GM12878 (cell line): ENCODE results near the gene HSFX1. TPM values are rescaled to one million over a fixed set of nuclear protein-coding genes. Genes with fewer than 3 reads are reported as not detected.

Experiments
- ATAC-seq: fragments of 200-7000 bp; cut with Tn5 transposase; 3 replicates; pipeline ENCODE4 v1.9.1; 2020; ENCODE audit warnings: mild to moderate bottlenecking, moderate library complexity
- BruUV-seq: library from RNA; stranded (reverse); fragments of 400-500 nt; replicated peaks from 2 replicates; lab custom pipeline; 2021; lab: Mats Ljungman, UMichigan
- CTCF ChIA-PET: fragments of 300-600 bp; sonication (Branson Sonifier 250); formaldehyde crosslinking; extraction: SDS; loops from one replicate; lab custom pipeline; 2021; ENCODE audit warnings: inconsistent platforms; lab: Yijun Ruan, JAX
- POLR2A ChIA-PET: fragments of 350-600 bp; formaldehyde crosslinking; extraction: SDS; loops from one replicate; lab custom pipeline; 2021; ENCODE audit warnings: inconsistent platforms; lab: Charles Lee
- RAD21 ChIA-PET: fragments of 300-600 bp; sonication (Branson Sonifier 250); formaldehyde crosslinking; loops from one replicate; lab custom pipeline; 2023; ENCODE audit warnings: antibody characterized with exemption; ENCODE audit not compliant: unreplicated experiment; lab: Charles Lee
- SMC1A ChIA-PET: fragments of 300-600 bp; sonication (Branson Sonifier 250); formaldehyde crosslinking; loops from one replicate; lab custom pipeline; 2023; ENCODE audit not compliant: unreplicated experiment, uncharacterized antibody; lab: Charles Lee
- DNase-seq: peaks from one replicate; pipeline ENCODE4 v3.0.0-alpha.2; 2011; ENCODE audit warnings: low read depth, low spot score
- FAIRE-seq: peaks from 3 replicates; lab custom pipeline; 2011; peaks lifted over from hg19 to GRCh38; lab: Jason Lieb, UNC
- H2AFZ ChIP-seq: 2 replicates; pipeline ENCODE4 v1.6.0; 2011; ENCODE audit warnings: low read depth, low read length, control low read depth; ENCODE audit not compliant: control insufficient read depth
- H3K27ac ChIP-seq: 2 replicates; pipeline ENCODE4 v1.5.1; 2011; ENCODE audit warnings: control low read depth; ENCODE audit not compliant: control insufficient read depth, insufficient read depth
- H3K27me3 ChIP-seq, 2 experiments: replicated peaks in 1 of 2; 2 replicates each; pipeline versions ENCODE4 v1.6.0 to v1.6.1; 2011; ENCODE audit warnings: low read length in 1 of 2; ENCODE audit not compliant: control insufficient read depth in 2 of 2, insufficient read depth in 2 of 2
- H3K36me3 ChIP-seq, 2 experiments: 2 replicates each; pipeline ENCODE4 v1.5.1; 2011; ENCODE audit warnings: low read length in 1 of 2; ENCODE audit not compliant: control insufficient read depth in 2 of 2, insufficient read depth in 2 of 2
- H3K4me1 ChIP-seq: 2 replicates; pipeline ENCODE4 v1.6.1; 2011; ENCODE audit warnings: mild to moderate bottlenecking, low read length, moderate library complexity, mixed read lengths; ENCODE audit not compliant: control insufficient read depth, insufficient read depth
- H3K4me2 ChIP-seq: 2 replicates; pipeline ENCODE4 v1.6.0; 2011; ENCODE audit warnings: control low read depth; ENCODE audit not compliant: control insufficient read depth, insufficient read depth
- H3K4me3 ChIP-seq: fragments of 200-600 bp; sonication (generic); 2 replicates; pipeline ENCODE4 v1.5.1; 2016
- H3K79me2 ChIP-seq: 2 replicates; pipeline ENCODE4 v1.6.0; 2011; ENCODE audit warnings: low read length; ENCODE audit not compliant: control insufficient read depth, insufficient read depth
- H3K9ac ChIP-seq: 2 replicates; pipeline ENCODE4 v1.8.0; 2011; ENCODE audit warnings: low read length, control low read depth, mixed read lengths; ENCODE audit not compliant: control insufficient read depth, insufficient read depth
- H3K9me3 ChIP-seq: replicated peaks from 3 replicates; pipeline ENCODE4 v1.5.1; 2011; ENCODE audit warnings: mild to moderate bottlenecking, low read length; ENCODE audit not compliant: control insufficient read depth, insufficient read depth
- H4K20me1 ChIP-seq: 2 replicates; pipeline ENCODE4 v1.6.0; 2011; ENCODE audit not compliant: control insufficient read depth, insufficient read depth
- BMI1 ChIP-seq: fragments of 450-650 bp; IDR thresholded peaks from 2 replicates; pipeline ENCODE4 v1.6.1; 2016; ENCODE audit warnings: mild to moderate bottlenecking, moderate library complexity, borderline replicate concordance
- CBX3 ChIP-seq: fragments of 200-600 bp; sonication (generic); IDR thresholded peaks from 2 replicates; pipeline ENCODE4 v1.6.1; 2016; ENCODE audit warnings: low read depth, borderline replicate concordance
- EGR1 ChIP-seq, 2 experiments: IDR thresholded peaks; 1 replicate in 1 of 2; 2 replicates in 1 of 2; pipeline ENCODE4 v1.6.1; 2011 to 2012; ENCODE audit warnings: low read depth in 2 of 2, low read length in 2 of 2, borderline replicate concordance in 1 of 2, mild to moderate bottlenecking in 1 of 2, moderate library complexity in 1 of 2
- FOS ChIP-seq: IDR thresholded peaks from 3 replicates; pipeline ENCODE4 v1.6.1; 2011; ENCODE audit warnings: borderline replicate concordance; ENCODE audit not compliant: insufficient read length; ENCODE audit errors: extremely low read depth
- GABPA ChIP-seq: IDR thresholded peaks from 2 replicates; pipeline ENCODE4 v1.6.1; 2014; ENCODE audit warnings: antibody characterized with exemption, low read depth, mild to moderate bottlenecking, inconsistent platforms
- MYB ChIP-seq: fragments of 150-350 bp; IDR thresholded peaks from 2 replicates; pipeline ENCODE4 v1.6.1; 2014; ENCODE audit warnings: mild to moderate bottlenecking, low read depth, low read length, borderline replicate concordance
- MYC ChIP-seq: IDR thresholded peaks from 2 replicates; pipeline ENCODE4 v1.6.1; 2011; ENCODE audit warnings: mild to moderate bottlenecking, low read length, moderate library complexity, inconsistent platforms; ENCODE audit not compliant: insufficient read depth, insufficient replicate concordance, insufficient read length, severe bottlenecking
- NBN ChIP-seq: fragments of 450-650 bp; IDR thresholded peaks from 2 replicates; pipeline ENCODE4 v1.6.1; 2016
- PAX8 ChIP-seq: fragments of 450-650 bp; IDR thresholded peaks from 2 replicates; pipeline ENCODE4 v1.6.1; 2017; ENCODE audit warnings: mild to moderate bottlenecking, moderate library complexity
- PKNOX1 ChIP-seq: fragments of 450-650 bp; IDR thresholded peaks from 2 replicates; pipeline ENCODE4 v1.6.1; 2016; ENCODE audit warnings: mild to moderate bottlenecking
- SMC3 ChIP-seq: IDR thresholded peaks from 2 replicates; pipeline ENCODE4 v1.6.1; 2011; ENCODE audit warnings: low read length, improper control_type of control experiment, borderline replicate concordance
- WRNIP1 ChIP-seq: IDR thresholded peaks from 2 replicates; pipeline ENCODE4 v1.6.1; 2011; ENCODE audit warnings: low read depth, low read length, improper control_type of control experiment, borderline replicate concordance
- YY1 ChIP-seq: IDR thresholded peaks from 2 replicates; pipeline ENCODE4 v1.6.1; 2011; ENCODE audit warnings: low read depth, mild to moderate bottlenecking, low read length
- ZNF217 ChIP-seq: fragments of 450-650 bp; IDR thresholded peaks from 2 replicates; pipeline ENCODE4 v1.6.1; 2017; ENCODE audit warnings: antibody characterized with exemption, mild to moderate bottlenecking
- WGBS: methylation state at CpG from one replicate; pipeline ENCODE4 v1.1.6; 2016; ENCODE audit warnings: low lambda C conversion rate; ENCODE audit not compliant: insufficient replicate concordance, insufficient coverage; ENCODE audit errors: missing lambda C conversion rate; 5-methylcytosine and 5-hydroxymethylcytosine counted together
- in situ Hi-C: fragments of 300-500 bp; cut with MboI; formaldehyde crosslinking; loops from 9 replicates; pipeline ENCODE4 v1.14.3; 2018; ENCODE audit warnings: mixed read lengths
- intact Hi-C: fragments of 100-400 bp; cut with micrococcal nuclease; formaldehyde crosslinking; loops from one replicate; pipeline ENCODE4 v1.14.2; 2022; ENCODE audit not compliant: unreplicated experiment
- polyA plus RNA-seq, 11 experiments: library from polyadenylated mRNA; depleted of rRNA in 4 of 11; unstranded in 6 of 11; stranded (reverse) in 5 of 11; fragments of >200 nt; fragmentation: Nextera tagmentation in 4 of 11; fragmentation: Illumina TruSeq in 1 of 11; extraction: Ambion mirVana in 4 of 11; extraction: Trizol in 1 of 11; gene quantifications; 1 replicate in 1 of 11; 2 replicates in 10 of 11; pipeline versions ENCODE4 v1.2.1 to v1.2.3, GENCODE V29; 2011 to 2016; ENCODE audit warnings: inconsistent platforms in 2 of 11, missing spikeins in 2 of 11, low read depth in 1 of 11
- total RNA-seq, 4 experiments: library from RNA; depleted of rRNA in 3 of 4; stranded (reverse); fragments of >200 nt in 3 of 4; fragmentation: Illumina TruSeq in 1 of 4; extraction: Trizol in 1 of 4; gene quantifications; 2 replicates each; pipeline versions ENCODE4 v1.2.1 to v1.2.3, GENCODE V29; 2013 to 2021
- TF ChIP-seq, protein P1 (sequence below): fragments of 450-650 bp; conservative IDR thresholded peaks from 2 replicates; pipeline ENCODE4 v1.6.1; 2017; ENCODE audit warnings: mild to moderate bottlenecking, moderate library complexity
- TF ChIP-seq, protein P2 (sequence below): fragments of 450-650 bp; formaldehyde crosslinking; IDR thresholded peaks from 2 replicates; pipeline ENCODE4 v1.4.0; 2020; ENCODE audit warnings: mild to moderate bottlenecking, moderate library complexity

The HSFX1 gene
- total and polyA plus RNA-seq, 10 of the 15 experiments (the other 5 are each of a cell fraction or from before 2014, with no cell fraction given) = 0.06 to 0.56 (median 0.10) TPM; not detected in 3

- no peak for DNase-seq
- CTCF ChIA-PET = no interaction called here
These were observed 10.9 kb upstream of the HSFX1 start for GRCh38 chrX:149762696-149763614.

More at GRCh38 chrX:149762696-149763614, 10.9 kb upstream of the HSFX1 start:
- TF ChIP-seq, protein P1, sequence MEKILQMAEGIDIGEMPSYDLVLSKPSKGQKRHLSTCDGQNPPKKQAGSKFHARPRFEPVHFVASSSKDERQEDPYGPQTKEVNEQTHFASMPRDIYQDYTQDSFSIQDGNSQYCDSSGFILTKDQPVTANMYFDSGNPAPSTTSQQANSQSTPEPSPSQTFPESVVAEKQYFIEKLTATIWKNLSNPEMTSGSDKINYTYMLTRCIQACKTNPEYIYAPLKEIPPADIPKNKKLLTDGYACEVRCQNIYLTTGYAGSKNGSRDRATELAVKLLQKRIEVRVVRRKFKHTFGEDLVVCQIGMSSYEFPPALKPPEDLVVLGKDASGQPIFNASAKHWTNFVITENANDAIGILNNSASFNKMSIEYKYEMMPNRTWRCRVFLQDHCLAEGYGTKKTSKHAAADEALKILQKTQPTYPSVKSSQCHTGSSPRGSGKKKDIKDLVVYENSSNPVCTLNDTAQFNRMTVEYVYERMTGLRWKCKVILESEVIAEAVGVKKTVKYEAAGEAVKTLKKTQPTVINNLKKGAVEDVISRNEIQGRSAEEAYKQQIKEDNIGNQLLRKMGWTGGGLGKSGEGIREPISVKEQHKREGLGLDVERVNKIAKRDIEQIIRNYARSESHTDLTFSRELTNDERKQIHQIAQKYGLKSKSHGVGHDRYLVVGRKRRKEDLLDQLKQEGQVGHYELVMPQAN = no peak
- TF ChIP-seq YY1 (no peak), SMC3 (no peak), MYB (no peak), GABPA (no peak), EGR1 (IDR thresholded peaks at IDR 0.05; ENCODE audit: borderline replicate concordance in 1 of 2, low read depth in 2 of 2, low read length in 2 of 2) (no peak), WRNIP1 (no peak), PKNOX1 (no peak), BMI1 (no peak), PAX8 (no peak), MYC (no peak), ZNF217 (no peak), NBN (no peak), FOS (no peak), CBX3 (no peak)
- TF ChIP-seq, protein P2, sequence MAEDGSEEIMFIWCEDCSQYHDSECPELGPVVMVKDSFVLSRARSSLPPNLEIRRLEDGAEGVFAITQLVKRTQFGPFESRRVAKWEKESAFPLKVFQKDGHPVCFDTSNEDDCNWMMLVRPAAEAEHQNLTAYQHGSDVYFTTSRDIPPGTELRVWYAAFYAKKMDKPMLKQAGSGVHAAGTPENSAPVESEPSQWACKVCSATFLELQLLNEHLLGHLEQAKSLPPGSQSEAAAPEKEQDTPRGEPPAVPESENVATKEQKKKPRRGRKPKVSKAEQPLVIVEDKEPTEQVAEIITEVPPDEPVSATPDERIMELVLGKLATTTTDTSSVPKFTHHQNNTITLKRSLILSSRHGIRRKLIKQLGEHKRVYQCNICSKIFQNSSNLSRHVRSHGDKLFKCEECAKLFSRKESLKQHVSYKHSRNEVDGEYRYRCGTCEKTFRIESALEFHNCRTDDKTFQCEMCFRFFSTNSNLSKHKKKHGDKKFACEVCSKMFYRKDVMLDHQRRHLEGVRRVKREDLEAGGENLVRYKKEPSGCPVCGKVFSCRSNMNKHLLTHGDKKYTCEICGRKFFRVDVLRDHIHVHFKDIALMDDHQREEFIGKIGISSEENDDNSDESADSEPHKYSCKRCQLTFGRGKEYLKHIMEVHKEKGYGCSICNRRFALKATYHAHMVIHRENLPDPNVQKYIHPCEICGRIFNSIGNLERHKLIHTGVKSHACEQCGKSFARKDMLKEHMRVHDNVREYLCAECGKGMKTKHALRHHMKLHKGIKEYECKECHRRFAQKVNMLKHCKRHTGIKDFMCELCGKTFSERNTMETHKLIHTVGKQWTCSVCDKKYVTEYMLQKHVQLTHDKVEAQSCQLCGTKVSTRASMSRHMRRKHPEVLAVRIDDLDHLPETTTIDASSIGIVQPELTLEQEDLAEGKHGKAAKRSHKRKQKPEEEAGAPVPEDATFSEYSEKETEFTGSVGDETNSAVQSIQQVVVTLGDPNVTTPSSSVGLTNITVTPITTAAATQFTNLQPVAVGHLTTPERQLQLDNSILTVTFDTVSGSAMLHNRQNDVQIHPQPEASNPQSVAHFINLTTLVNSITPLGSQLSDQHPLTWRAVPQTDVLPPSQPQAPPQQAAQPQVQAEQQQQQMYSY (CRISPR knock-in tag) = no peak
- BruUV-seq = no TSS peak
- POLR2A ChIA-PET = no interaction called here
- WGBS = 3% methylated on average over 10 of the region's 11 CpGs
- H3K36me3 ChIP-seq = no peaks in the 10 kb centered on the region
- no peak overlapping the region for H2AFZ ChIP-seq
- FAIRE-seq = no peak
- H3K9me3 ChIP-seq = no peaks in the 10 kb centered on the region; the same call in 2 of the 3 replicates
- H3K9ac ChIP-seq = no peak overlapping the region
- no peaks in the 10 kb centered on the region for H3K79me2 ChIP-seq
- in situ Hi-C loops (no loop called here), intact Hi-C loops (no loop called here)
- H3K4me2 ChIP-seq = no peak overlapping the region
- SMC1A ChIA-PET = no interaction called here
- no peak overlapping the region for H3K27ac ChIP-seq
- no peak overlapping the region for H3K4me3 ChIP-seq
- no peaks in the 10 kb centered on the region for H4K20me1 ChIP-seq
- ATAC-seq = no peak
- RAD21 ChIA-PET = no interaction called here
- H3K27me3 ChIP-seq = no peaks in the 10 kb centered on the region
- no peaks in the 10 kb centered on the region for H3K4me1 ChIP-seq
